Cardiac septum (tissue), 1 donor: ENCODE measurements around the gene PPP1R15B. TPM values are rescaled to one million over a fixed set of nuclear protein-coding genes. Genes with fewer than 3 reads are reported as not detected.

Experiments used
- DNase-seq: peaks from one replicate; pipeline ENCODE4 v3.0.0-alpha.2; 2020; ENCODE audit warnings: low spot score
- intact Hi-C: fragments of 100-400 bp; cut with DNase I; formaldehyde crosslinking; loops from one replicate; pipeline ENCODE4 v1.14.0; 2022
- total RNA-seq: library from RNA; stranded (reverse); fragmentation: NEBNext Ultra II Directional; extraction: Animal tissue kit (Norgen Biotek cat#: 25700); gene quantifications from one replicate; pipeline ENCODE4 v1.2.1, GENCODE V29; 2021
- donor health status: DM: no; HTN: no; CAD: no.

Gene PPP1R15B
- total RNA-seq, 1 donor from 2014 or later: 21.2 TPM

DNA sequence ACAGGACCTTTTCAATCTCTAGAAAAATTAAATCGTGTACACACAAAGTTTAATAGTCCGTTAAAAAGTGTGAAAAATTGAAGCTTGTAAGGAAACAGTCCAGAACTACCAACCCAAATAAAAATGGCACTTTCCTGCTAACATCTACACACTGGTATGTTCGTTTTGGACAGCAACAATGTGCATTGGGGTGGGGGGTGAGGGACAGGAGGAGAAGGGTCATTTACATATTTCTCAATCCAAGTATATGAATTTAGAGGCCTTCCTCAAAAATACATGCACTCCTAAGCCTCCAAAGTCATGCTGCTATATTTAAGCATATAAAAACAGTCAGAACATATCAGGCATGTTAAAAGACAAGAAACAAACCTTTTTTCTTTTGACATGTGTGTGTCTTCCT is 2.5 kb downstream of the PPP1R15B start:
- intact Hi-C loops: no loop called here

DNA sequence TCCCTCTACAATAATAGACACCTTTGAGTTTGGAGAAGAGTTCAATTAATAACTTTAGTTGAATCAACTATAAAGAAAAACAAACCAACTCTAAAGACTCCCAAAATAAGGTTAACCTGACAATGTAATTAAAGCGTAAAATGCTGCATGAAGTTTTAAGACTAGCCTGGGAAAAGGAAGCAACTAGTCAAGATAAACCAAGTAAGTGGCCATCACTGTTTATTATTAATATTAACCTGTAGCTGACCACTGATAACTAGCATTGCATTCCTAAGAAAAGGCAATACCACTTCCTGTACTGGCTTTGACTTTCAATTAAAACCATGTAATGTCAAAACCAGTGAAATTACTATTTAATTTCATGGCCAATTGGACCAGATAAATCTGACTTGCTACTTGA is 3.0 kb downstream of the PPP1R15B start:
- DNase-seq: no peak
- intact Hi-C loops: no loop called here

More for the DNA sequence above, 2.5 kb downstream of the PPP1R15B start:
- no peak for DNase-seq

DNA sequence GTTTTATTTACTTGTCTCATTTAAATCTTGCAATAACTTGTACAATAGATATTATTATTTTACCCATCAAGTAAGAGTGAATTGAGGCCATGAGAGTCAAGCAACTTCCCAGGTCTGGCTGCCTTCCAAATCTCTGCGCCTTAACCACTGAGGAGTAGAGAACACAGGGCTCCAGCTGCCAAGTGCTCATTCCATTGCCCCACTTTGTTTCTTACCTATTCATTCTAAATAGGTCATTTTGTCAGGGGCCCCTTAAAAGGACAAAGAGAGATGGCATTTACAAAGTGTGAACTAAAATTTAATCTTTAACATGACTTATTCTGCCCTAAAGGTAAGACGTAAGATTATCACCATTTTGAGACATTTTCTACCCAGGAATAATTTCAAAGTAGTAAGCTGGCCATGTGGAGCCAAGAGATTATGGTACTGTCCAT is 3.5 kb downstream of the PPP1R15B start:
- intact Hi-C loops: no loop called here
- no peak for DNase-seq

DNA sequence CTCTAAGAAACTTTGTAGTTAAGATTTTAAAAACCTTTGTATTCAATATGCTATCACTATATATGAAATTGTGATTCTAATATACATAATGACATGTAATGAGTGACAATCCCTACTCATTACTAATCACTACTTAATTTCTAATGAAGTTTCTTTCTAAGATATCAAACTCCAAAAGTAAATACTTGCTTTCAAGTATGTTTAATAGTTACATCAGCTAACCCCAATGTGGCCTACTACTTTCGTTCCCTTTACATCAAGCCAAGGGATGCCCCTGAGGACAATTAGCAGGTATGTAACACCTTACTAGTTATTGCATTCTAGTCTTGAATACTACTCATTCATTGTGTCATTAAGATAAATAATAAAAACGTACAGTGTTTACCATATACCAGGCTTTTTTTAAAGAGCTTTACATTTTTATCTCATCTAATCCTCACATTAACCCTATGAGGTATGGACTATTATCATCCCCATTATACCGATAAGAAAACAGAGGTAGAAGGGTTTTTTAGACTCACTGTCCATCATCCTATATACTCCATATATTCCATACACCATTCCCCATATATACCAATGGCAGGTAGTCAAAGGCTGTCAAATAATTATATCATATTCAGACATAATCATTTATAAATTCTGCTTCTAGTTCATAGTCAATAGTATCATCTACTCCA is 4.2 kb downstream of the PPP1R15B start:
- intact Hi-C loops: no loop called here
- DNase-seq: no peak

DNA sequence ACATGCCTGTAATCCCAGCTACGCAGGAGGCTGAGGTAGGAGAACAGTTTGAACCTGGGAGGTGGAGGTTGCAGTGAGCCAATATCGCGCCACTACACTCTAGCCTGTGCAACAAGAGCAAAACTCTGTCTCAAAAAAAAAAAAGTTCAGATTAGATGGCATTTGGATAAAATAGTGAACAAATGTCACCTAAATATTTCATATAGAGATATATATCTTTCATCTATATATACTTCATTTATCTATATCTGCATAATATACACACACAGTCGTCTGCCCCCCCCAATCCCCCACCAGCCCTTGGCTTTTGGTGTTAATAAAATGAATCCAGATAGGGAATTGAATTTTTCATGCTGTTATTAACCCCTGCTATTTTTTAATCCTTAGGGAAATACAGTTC is 5.0 kb downstream of the PPP1R15B start:
- intact Hi-C loops: no loop called here
- DNase-seq: no peak

DNA sequence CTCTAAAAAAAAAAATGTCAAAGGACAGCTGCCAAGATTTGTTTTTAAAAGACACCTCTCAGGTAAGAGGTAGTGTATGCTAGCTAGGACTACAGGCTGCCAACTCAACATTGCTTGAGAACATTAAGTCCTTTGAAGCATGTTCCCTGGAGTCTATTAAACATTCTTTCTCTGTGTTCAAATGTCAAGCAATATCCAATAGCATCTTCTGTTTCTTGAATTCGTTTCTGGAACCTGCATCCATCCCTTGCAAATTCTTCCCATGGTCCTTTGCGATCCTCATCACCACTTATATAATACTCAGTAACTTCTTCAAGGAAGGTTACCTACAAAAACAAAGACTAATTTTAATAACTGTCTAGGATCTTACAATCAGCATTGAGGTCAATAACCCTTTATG is 5.6 kb downstream of the PPP1R15B start:
- intact Hi-C loops: no loop called here
- no peak for DNase-seq

DNA sequence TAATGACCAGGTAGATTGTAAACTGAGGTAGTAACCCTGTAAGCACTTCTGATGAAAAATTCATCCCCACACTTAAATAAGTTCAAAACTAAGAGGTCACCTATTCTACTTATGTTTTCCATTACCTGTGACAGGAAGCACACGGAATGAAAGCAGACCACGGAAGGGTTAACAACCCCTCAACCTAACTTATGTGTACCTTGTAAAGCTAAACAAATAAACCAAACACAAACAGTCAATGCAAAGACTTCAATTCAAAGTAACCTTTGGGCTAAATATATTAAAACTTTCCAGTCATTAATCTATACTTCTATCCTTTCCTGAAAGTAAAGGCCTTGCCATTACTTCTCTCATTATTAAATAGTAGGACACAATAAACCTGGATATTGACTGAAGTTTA is 7.0 kb downstream of the PPP1R15B start:
- intact Hi-C loops: no loop called here
- DNase-seq: no peak

DNA sequence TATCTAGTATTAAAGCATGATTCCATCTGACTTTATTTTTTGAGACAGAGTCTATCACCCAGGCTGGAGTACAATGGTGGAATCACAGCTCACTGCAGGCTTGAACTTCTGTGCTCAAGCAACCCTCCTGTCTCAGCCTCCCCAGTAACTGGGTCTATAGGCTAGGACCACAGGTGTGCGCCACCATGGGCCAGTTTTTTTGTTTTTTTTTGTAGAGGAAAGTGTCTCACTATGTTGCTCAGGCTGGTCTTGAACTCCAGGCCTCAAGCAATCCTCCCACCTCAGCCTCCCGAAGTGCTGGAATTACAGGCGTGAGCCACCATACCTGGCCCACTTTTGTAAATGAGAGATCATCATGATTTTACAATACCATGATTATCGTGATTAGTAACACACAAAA is 9.2 kb downstream of the PPP1R15B start:
- intact Hi-C loops: no loop called here
- no peak for DNase-seq

DNA sequence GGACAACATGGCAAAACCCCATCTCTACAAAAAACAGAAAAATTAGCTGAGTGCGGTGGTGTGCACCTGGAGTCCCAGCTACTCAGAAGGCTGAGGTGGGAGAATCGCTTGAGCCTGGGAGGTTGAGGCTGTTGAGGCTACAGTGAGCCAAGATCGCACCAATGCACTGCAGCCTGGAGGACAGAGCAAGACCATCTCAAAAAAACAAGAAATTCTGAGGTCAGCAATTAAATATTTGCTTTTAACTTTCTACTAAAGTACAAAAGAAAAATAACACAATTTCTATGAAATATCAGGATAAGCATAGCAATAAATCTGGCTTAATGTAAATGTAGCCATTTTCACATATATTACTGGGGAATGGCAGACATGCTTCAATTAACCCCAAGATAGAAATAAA is 9.9 kb downstream of the PPP1R15B start:
- DNase-seq: no peak
- intact Hi-C loops: loop anchor here (2.0 kb wide), 1 partner anchor 239 kb away; no protein-coding TSS in a partner anchor

DNA sequence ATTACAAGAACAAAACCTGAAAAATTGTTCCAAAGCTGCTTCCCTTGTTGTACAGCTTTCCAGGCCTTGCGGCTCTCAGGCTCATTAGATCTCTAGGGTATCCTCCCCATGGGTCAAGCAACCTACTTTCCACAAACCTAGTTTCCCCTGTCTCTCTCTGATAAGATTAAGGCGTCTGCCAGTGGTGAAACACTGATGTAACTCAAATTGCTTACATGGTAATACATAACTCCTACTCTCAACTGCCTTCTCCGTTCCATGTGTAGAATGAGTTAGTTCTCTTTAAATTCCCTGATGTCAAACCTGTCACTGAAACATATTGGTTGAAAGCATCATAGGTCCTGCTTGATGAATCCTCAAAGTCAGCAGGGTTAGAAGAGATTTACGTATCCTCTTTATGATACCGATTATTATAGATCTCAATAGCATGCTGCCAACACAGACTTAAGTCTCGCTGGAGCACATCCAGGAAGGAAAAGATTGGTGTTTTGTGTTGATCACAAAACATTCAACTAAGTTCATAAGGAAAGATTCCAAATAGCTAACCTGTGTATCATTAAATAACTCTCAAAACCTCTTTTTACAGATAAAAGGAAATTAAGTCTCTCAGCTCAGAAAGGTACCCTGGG is 10.6 kb downstream of the PPP1R15B start:
- intact Hi-C loops: loop anchor here (2.0 kb wide), 1 partner anchor 238 kb away; no protein-coding TSS in a partner anchor

DNA sequence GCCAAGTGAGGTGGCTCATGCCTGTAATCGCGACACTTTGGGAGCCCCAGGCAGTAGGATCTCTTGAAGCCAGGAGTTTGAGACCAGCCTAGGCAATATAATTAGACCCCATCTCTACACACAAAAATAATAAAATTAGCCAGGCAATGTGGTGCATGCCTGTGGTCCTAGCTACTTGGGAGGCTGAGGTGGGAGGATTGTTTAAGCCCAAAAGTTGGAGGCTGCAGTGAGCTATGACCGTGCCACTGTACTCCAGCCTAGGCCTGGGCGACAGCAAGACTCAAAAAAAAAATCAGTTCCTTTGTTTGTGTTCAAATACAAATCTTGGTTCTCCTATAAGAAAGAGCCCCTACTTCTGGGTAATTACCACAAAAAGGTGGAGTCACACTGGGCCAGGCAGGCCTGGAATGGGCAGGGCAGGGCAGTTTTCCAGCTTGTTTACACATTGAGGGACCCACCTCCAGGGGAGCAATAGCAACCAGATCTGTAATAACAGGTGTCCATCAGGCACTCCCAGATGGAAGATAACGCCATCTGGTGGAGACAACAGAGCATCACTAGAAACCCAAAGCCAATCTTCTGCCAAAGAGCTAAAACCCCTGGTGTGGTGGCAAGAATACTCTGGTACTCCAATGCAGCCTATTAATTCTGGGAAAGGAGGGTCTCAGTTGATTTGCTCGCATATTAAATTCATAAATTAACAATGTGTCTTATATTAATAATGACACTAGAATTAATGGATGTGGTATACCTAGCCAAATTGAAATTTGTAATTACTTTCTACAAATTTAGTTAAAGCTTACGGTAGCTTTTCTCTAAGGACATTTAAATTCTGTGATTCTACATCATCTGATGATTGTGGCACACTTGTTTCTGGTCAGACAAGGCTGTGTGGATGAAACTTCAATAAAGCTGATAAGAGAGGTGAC is 13.2 kb downstream of the PPP1R15B start:
- DNase-seq: no peak
- intact Hi-C loops: no loop called here

More for the DNA sequence above, 10.6 kb downstream of the PPP1R15B start:
- no peak for DNase-seq

DNA sequence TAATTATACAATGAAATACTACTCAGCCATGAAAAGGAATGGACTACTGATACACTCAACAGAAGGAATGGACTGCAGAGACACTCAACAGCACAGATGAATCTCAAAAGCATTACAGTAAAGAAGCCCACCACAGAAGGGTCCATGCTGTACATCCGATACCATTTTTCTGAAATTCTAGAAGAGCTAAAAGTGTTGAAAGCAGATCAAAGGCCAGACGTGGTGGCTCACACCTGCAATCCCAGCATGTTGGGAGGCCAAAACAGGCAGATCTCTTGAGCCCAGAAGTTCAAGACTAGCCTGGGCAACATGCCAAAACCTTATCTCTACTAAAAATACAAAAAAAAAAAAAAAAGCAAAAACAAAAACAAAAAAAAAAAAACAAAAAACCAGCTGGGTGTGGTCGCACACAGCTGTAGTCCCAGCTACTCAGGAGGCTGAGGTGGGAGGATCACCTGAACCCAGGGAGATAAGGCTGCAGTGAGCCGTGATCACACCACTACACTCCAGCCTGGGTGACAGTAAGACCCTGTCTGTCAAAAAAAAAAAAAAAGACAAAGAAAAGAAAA is 15.5 kb downstream of the PPP1R15B start:
- no peak for DNase-seq
- intact Hi-C loops: no loop called here

DNA sequence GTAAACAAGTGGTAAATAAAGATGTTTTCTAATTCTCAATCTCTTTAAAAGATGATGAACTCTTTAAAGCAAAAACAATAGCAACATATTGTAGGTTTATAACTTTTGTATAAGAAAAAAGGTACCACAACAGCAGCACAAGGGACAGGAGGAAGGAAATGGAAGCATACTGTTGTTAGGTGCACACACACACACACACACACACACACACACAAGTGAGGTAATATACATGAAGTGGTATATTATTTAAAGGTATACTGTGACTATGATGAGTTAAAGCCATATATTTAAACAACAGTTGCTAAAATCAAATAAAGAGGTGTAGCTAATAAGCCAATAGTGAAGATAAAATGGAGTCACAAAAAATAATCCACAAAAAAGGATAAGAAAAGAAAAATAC is 20.0 kb downstream of the PPP1R15B start:
- no peak for DNase-seq
- intact Hi-C loops: no loop called here

DNA sequence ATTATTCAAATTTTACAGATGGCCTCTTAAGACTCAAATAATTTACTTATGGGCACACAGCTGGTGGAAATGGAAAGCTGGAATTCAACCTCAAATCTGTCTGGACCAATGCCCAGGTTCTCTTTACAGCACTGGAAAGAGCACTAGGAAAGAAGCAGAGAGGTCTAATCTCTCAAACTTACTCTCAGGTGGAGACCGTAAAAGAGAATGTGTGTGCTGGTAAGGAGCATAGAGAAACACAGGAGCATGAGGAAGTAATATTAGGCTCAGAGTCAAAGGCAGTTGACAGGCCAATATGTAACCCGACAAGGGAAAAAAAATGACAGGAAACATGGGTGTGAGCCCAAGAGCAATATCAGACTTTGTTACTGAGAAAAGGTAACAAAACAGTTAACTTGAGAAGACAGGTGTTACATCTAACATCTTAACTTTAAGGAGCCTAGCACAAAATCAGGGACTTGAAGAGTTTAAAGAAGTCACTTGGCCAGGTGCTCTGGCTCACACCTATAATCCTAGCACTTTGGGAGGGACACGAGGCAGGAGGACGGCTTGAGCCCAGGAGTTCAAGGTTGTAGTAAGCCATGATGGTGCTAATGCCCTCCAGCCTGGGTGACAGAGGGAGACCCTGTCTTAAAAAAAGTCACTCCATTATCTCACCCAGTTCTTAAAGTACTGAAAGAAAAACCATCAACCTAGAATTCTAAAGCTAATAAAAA is 20.7 kb downstream of the PPP1R15B start:
- DNase-seq: no peak
- intact Hi-C loops: no loop called here

DNA sequence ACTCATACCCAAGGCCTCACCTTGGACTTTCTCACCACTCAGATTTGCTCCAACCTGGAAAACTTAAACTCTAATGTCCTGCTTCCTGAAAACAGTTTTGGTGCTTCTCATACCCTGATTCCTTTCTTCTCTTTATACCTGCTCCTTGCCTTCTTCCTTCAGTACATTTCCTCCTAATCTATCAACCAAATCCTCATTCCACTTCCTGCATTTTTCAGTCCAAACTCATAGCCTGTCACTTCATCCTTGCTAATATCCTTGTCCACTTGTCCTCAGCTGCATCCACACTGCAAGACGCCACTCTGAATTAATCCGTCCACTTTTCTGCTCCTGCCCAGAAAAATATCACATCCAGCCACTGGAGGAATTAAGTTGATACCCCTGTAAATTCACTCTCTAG is 25.9 kb downstream of the PPP1R15B start:
- no peak for DNase-seq
- intact Hi-C loops: no loop called here

DNA sequence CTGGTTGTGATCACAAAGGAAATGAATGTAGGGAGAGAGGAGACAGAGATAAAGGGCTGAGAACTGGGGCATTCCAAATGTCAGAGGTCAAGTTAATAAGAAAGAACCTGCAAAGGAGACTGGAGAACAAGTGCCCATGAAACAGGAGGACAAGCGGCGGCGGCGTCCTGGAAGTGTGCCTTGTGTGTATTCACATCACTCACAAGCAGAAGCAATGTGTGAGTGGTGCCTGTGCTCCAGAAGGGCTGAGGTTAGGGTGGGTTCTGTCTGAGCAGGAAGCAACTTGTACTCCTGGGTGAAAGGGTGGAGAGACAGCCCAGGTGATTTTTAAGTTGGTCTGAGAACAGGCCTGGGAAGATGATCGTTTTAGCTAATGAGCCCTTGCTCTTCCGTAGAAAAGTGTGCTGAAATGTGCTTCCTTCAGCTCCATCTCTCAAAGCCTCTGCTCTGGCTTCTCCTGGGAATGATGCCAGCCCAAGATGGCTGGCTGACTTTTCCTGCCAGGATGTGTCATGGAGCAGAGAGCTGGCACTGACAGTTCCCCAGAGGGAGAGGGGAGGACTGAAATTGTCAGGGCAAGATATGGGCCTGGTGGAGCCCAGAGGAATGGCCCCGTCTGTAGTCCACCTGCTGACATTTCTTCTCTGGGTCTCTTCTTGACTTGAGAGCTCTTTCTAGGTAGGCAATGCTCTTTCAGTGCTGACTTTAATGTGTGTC is 26.8 kb downstream of the PPP1R15B start:
- no peak for DNase-seq
- intact Hi-C loops: no loop called here

DNA sequence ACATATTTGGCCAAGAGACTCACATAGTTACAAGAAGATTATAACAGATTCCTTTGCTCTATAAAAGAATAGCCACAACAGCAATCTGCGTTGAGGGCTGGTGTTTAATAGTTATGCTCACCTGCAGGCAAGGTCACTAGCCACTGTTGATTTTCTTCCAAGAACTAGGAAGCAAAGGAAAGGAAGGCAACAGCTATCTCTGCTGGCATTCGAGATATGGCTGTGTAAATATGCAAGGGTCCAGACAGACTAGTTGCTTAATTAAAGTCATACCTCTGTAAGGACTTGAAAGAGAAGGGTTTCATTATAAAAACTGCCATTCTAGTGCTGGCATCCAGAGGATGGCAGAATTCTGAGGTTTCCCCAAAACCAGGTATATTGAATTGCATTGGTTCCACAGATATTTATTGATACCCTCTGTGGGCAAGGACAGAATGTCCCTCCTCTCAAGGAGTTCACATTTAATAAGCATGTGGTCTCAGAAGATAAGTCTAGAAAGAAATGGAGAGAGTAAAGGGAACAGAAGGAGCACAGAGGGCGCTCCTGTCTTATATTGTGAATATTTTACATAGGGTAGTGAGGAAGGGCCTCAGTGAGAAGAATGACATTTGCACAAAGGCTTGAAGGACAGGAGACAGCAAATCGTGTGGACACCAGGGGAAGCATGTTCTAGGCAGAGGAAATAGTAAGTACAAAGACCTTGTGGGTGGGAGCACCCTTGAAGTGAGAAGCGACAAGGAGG is 28.3 kb downstream of the PPP1R15B start:
- DNase-seq: no peak
- intact Hi-C loops: no loop called here

DNA sequence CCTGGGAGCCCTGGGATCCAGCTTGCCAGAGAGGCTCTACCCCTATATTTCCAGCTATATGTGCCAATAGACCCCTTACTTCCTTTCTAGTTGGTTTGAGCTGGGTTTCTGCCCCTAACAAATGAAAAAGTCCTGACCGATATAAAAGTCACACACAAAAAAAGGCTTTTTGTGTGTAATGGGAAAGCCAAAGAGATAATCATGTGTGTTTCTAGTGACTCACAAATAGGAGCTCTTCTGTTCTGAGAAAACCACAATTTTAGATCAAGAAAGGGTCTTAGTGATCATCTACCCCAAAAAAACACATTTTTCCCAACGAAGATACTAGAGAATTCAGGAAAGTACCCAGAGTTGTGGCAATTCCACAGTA is 28.9 kb downstream of the PPP1R15B start:
- intact Hi-C loops: no loop called here
- no peak for DNase-seq
